GDM1 (cell line): ENCODE results near the gene LAGE3.
A peak's percentile ranks its signal among the peaks of the same experiment; 100 is the strongest.

Experiments used
- DNase-seq: peaks from one replicate; lab custom pipeline; 2025; lab: John Stamatoyannopoulos, UW

The LAGE3 gene

DNA sequence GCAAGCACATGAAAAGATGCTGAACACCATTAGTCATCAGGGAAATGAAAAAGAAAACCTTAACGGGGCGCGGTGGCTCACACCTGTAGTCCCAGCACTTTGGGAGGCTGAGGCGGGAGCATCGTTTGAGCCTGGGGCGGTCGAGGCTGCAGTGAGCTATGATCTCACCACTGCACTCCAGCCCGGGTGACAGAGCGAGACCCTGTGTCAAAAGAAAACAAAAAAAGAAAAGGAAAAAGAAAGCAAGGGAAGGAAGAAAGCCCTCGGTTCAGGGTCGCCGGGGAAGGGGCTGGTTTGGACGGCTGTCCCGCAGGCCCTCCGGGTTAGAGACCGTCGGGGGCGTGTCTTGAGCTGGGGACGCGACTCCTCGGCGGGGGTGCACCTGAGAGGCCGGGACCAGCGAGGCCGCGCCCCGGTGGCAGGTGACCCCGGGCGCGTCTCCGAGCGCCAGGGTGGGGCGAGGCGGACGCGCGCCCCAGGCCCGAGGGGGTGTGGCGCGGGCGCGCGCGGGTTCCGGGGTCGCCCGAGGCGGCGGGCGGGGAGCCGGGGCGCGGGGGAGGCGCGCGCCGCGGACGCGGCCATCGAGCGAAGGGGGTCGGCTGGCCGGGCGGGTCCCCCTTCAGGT is 21.5 kb downstream of the LAGE3 start:
- no peak for DNase-seq

DNA sequence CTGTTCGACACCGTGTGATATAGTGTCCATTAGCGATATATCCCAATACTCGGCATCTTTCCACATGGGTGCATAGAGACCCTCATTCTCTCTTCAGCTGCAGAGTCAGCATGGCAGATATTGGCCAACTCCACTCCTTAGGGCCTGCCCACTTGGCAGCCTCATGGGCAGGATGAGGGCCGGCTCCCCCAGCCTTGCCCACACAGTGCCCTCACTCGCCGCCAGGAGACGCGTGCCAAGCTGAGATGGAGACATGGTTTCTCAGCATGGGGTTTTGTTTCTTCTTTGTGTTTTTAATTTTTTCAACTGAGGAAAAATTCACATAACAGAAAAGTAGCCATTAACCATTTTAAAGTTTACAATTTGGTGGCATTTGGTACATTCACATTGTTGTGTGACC is 26.3 kb downstream of the LAGE3 start:
- DNase-seq, result no peak

DNA sequence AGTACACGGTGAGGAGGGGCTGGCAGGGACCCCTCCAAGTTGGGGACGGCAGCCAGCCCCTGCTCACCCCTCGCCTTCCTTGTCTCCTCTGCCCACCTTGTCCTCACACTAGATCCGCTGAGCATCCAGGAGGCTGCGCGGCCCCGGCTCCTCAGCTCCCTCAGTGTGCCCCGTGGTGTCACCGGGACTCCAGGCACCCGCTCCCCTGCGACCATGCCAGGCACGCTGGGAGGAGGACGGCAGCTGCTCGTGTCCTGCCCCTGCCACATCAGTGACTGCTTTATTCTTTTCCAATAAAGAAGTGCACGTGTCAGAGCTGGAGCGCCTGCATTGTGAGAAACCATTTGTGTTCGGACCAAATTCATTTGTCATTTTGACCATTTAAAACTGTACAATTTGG is 28.8 kb downstream of the LAGE3 start:
- no peak for DNase-seq

GRCh38 chrX:154449618-154450017 is 29.5 kb downstream of the LAGE3 start:
- no peak for DNase-seq

DNA sequence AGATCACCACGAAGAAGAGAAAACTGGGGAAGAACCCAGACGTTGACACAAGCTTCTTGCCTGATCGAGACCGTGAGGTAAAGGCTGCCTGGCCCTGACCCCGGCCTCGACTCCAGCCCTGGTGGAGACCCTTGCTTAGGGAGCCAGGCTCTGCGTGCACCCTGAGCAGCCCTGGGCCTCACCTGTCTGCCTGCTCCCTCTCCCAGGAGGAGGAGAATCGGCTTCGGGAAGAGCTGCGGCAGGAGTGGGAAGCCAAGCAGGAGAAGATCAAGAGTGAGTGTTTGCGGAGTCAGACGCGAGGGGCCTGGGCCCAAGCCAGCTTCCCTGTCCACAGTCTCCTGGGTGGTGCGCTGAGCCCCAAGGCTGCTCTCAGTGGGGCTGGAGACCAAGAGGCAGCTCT is 30.6 kb downstream of the LAGE3 start:
- no peak for DNase-seq

DNA sequence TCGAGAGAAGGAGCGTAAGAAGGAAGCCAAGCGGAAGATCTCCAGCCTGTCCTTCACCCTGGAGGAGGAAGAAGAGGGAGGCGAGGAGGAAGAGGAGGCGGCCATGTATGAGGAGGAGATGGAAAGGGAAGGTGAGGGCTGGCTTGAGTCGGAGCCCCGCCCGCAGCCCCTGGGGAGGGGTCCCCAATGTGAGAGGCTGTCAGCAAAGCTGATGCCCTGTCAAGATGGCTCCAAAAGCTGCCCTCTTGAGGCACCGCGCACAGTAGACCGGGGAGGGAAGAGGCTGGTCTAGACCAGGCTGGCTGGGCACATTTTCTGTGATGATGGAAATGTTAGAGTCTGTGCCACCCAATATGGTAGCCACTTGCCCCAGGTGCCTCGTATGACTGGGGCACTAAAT is 32.7 kb downstream of the LAGE3 start:
- no peak for DNase-seq

DNA sequence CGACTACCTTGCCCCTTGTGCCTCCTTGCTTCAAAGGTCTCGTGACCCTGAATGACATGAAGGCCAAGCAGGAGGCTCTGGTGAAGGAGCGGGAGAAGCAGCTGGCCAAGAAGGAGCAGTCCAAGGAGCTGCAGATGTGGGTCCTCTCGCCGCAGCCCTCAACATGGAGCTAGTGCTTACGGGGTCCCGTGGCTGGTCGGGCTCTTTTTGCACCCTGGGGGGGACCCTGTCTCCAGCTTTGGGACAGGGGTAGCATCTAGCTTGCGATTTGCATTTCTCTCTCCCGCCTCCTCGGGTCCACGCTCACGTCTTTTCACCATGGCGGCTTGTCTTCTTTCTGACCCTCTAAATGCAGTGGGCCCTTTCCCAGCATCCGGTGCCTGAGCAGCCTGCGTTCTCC is 33.3 kb downstream of the LAGE3 start:
- DNase-seq, result no peak

DNA sequence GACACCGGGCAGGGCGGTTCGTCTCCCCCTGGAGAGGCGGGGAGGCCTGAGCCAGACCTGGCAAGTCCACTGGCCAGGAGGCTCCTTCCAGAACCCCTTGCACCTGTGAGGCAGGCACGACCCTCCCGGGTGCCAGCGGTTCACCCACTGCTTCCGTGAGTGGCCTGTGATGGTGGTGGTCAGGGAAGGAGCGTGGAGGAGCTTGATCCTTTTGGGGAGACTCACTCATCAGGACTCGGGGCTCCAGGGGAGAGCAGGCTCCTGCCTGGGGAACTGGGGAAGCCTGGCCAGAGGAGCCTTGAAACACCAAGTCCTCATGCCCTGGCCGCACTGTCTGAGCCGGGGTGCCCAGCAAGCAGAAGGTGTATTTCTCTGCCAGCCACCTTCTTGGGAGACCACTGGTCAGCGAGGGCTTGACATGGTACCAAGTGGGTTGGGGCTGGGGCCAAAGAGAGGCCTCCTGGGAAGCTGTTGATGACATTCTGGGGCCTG is 34.3 kb downstream of the LAGE3 start:
- no peak for DNase-seq

DNA sequence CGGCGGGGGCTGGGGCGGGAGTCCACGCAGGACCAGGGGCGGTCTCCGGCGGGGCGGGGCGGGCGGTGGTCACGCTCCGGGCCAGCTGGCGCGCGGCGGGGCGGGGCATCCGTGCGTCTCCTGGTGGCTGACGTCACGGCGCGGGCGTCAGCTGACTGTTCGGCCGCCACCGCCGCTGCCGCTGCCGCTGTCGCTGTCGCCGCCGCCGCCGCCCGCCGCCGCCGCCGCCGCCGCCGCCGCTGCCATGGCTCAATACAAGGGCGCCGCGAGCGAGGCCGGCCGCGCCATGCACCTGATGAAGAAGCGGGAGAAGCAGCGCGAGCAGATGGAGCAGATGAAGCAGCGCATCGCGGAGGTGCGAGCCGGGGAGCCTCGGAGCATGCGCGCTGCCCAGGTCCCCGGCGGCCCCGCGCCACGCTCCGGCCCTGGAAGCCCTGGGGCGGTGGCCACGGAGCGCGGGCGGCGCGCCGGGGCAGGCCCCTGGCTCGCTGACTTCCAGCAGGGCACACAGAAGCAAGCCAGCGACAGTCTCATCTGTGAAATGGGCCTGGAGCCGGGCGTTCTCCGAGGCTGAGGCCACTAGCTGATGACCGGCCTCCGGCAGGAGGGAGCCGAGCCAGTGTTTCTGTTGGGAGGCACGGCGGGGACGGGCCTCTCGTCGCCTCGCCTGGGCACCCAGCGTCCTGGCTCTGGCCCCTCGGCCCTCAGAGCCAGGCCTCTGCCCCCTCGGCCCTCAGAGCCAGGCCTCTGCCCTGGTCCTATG is 34.9 kb downstream of the LAGE3 start, which contains the start of gene FAM50A:
FAM50A (plus strand) TSS at position 150 of the 763 bp plus-strand sequence; CDS start at position 245, 95 bp downstream.
- peak; percentile 45 for DNase-seq

GRCh38 chrX:154443479-154443910 is 35.6 kb downstream of the LAGE3 start:
- no peak for DNase-seq

DNA sequence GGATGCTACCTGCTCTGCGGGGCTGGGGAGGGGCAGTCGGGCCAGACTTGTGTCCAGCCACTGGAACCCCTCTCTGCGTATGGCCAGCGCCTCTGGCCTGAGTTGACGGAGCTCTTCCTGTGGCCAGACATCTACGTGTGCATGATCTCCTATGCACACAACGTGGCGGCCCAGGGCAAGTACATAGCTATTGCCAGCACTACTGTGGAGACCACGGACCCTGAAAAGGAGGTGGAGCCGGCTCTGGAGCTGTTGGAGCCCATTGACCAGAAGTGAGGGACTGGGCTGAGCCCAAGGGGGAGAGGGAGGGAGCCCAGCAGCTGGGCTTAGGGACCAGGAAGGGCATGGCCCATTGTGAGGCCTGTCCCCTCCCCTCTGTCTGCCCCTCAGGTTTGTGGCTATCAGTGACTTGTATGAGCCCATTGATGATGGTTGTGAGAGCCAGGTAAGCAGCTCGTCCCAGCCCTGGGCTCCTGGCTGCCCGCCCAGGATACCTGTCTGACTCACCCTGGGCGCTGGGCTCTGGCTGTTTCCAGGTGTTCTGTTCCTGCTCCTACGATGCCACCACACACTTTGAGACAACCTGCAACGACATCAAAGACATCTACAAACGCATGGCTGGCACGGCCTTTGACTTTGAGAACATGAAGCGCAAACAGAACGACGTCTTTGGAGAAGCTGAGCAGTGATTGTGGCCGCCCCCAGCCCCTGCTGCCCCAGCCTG is 36.9 kb downstream of the LAGE3 start:
- no peak for DNase-seq

GRCh38 chrX:154441564-154441963 is 37.5 kb downstream of the LAGE3 start:
- DNase-seq, result no peak

DNA sequence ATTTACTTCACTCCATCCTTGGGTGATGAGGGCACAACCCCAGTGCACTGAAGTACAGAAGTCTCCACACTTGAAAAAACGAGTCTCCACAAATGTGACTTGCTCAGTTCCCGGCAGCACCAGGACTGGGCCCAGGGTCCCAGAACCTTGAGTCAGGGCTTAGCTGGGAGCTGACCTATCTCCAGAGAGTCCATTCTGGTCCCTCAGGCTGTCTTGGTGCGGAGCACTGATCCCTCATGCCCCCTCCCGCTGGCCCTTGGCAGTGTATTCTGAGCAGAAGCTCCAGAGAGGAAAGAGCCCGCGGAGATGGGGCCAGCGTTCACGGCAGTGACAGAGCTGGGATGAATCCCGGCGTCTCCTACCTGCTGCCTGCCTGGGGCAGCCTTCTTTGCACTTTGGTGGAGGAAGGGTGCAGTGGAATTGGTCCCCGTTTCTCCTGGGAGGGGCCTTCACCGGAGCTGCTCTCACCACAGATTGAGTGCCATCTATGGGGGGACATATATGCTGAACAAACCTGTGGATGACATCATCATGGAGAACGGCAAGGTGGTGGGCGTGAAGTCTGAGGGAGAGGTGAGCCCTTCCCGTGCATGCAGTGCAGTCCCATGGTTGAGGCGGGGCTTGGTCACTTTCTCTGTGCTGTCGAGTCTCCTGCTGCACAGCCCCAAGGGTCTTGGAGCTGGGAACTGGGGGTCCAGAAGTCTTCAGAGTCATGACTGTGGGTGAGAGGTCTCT is 38.3 kb downstream of the LAGE3 start:
- no peak for DNase-seq

DNA sequence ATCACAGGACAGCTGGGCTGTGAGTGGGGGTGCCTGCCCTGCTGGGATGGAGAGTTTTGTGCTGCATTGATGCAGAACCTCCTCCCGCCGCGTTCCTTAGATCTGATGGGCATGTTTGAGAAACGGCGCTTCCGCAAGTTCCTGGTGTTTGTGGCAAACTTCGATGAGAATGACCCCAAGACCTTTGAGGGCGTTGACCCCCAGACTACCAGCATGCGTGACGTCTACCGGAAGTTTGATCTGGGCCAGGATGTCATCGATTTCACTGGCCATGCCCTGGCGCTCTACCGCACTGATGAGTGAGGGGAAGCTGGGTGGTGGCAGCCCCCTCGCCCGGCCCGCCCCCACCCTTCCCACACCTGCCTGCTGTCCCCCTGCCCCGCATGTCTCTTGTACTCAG is 39.2 kb downstream of the LAGE3 start:
- DNase-seq, result no peak

- no peak for DNase-seq
These were observed 40.8 kb downstream of the LAGE3 start for GRCh38 chrX:154437971-154438893.

DNA sequence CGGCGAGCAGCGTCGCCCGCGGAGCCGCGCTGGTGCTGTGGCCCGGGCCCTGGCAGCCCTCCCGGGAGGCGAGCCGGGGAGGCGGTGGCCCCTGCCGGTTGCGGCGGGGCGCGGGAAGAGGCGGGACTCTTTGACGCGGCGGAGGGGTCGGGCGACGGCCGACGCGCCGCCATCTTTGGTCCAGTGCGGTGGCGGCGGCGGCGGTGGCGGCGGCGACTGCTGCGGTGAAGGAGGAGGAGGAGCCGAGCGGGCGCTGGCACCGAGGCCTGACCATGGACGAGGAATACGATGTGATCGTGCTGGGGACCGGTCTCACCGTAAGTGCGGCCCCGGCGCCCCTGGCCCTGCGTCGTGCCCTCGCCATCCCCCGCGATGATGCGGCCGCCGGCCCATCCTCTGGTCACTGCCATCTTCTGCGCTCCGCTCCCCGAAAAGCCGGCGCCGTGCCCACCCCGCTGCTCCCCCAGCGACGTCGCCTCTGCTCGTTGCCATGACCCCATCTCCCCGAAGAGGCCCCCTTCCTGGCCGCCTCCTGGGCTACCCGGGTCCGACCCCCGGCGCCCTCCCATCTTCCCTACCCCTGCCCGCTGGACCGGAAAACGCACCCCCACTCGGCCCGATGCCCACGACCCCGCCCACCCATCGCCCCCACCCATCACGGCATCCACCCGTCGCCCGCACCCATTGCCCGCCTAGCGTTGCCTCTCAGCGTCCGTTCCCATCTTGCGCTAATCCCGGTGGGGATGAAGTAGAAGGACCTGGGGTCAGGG is 41.9 kb downstream of the LAGE3 start, which contains the start of gene GDI1:
GDI1 (plus strand) TSS at position 172 of the 770 bp plus-strand sequence; CDS start at position 273, 101 bp downstream.
- no peak for DNase-seq

- DNase-seq, result no peak
These were observed 42.6 kb downstream of the LAGE3 start for GRCh38 chrX:154436374-154436982.

GRCh38 chrX:154435171-154435733 is 43.8 kb downstream of the LAGE3 start:
- no peak for DNase-seq
